ENCODE results near the gene AGAP2. TPM values are rescaled to one million over a fixed set of nuclear protein-coding genes. Genes with fewer than 3 reads are reported as not detected.

The AGAP2 gene
- total and polyA plus RNA-seq, 12 donors = 0.50 to 8.1 (median 2.1) TPM

DNA sequence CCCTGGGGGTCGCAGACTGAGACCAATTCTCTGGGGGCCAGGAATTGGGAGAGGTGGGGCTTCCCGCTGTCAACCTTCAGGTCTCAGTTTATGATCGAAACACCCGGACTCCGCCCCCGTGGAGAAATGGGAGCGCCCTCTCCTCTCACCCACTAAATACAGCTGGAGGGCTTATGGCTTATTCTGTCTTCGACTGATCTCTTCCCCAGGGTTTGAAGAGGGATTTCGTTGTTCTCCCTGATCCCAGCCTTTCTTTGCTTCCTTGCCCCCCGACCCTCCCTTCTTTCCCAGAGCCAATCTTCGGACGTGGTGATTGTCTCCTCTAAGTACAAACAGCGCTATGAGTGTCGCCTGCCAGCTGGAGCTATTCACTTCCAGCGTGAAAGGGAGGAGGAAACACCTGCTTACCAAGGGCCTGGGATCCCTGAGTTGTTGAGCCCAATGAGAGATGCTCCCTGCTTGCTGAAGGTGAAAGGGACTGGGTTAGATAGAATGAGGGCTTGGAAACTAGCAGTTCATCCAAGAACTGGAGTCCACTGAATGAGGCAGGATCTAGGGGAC lies 44.0 kb downstream of the AGAP2 start:
- no peaks in the 10 kb centered on the region for H3K9me3 ChIP-seq (replicated peaks in 1 of 3)
- peaks cover 0 to 26% of the 10 kb centered on the region in 2 donors for H3K36me3 ChIP-seq (replicated peaks in 1 of 2)
- intact Hi-C loops (cut with DNase I) = no loop called here
- 1 to 2% (median 1%) methylated on average over 14 to 15 of the region's 15 CpGs for WGBS, 4 donors
- DNase-seq = peak in 1 of 7 donors; percentile 9
- peak overlapping the region; percentile 67 to 85 (median 82) for H3K4me3 ChIP-seq
- TF ChIP-seq, protein P1, sequence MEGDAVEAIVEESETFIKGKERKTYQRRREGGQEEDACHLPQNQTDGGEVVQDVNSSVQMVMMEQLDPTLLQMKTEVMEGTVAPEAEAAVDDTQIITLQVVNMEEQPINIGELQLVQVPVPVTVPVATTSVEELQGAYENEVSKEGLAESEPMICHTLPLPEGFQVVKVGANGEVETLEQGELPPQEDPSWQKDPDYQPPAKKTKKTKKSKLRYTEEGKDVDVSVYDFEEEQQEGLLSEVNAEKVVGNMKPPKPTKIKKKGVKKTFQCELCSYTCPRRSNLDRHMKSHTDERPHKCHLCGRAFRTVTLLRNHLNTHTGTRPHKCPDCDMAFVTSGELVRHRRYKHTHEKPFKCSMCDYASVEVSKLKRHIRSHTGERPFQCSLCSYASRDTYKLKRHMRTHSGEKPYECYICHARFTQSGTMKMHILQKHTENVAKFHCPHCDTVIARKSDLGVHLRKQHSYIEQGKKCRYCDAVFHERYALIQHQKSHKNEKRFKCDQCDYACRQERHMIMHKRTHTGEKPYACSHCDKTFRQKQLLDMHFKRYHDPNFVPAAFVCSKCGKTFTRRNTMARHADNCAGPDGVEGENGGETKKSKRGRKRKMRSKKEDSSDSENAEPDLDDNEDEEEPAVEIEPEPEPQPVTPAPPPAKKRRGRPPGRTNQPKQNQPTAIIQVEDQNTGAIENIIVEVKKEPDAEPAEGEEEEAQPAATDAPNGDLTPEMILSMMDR (IDR thresholded peaks at IDR 0.05) = no peak
- no peak for TF ChIP-seq POLR2A (IDR thresholded peaks at IDR 0.05)
- H3K27me3 ChIP-seq = peaks cover 2% of the 10 kb centered on the region
- H3K4me1 ChIP-seq (replicated peaks in 1 of 2) = peaks cover 8% of the 10 kb centered on the region in 2 donors
- peak overlapping the region in 4 of 5 donors; percentile 41 to 83 (median 70) for H3K27ac ChIP-seq

DNA sequence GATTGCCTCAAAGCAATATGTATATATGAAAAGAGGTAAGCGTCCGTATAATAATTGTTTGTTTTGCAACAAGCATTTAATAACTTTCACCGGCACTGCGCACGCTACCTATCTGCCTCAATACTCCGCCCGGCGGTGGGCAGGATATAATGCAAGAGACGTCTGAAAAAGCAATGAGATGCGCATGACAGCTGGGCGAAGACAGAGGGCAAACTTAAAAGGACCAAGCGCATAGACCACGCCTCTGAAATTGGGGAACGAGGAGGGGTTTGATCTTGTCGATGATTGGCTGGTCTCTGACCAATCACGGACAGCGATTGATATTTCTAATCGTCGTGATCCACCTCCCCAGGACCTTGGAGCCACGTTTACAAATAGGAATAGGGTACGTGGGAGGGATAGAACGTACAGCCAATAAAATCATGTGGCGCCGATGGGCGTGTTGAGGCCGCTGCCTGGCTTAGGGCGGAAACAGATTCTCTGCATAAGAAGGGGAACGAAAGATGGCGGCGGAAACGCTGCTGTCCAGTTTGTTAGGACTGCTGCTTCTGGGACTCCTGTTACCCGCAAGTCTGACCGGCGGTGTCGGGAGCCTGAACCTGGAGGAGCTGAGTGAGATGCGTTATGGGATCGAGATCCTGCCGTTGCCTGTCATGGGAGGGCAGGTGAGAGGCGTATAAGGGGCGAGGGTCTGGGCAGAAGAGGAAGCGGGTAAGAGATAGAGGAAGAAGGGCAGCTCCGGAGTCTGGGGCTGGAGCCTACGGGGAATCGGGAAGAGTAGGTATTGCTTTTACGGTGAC lies 44.7 kb downstream of the AGAP2 start, which contains the start of gene OS9:
Gene OS9 (plus strand): TSS at position 474 of the 800 bp plus-strand sequence. CDS start 30 bp downstream, at position 504.
- 0 to 1% (median 0%) methylated on average over 34 to 45 of the region's 45 CpGs for WGBS, 4 donors
- TF ChIP-seq, protein P1 (IDR thresholded peaks at IDR 0.05) = peak; percentile 61 to 91 (median 84)
- TF ChIP-seq POLR2A (IDR thresholded peaks at IDR 0.05) = peak; percentile 74 to 87
- Histone ChIP-seq H3K27me3 (peaks cover 6% of the 10 kb centered on the region), H3K27ac (peak within 1 kb of the TSS in 4 of 5 donors; percentile 41 to 83 (median 70)), H3K4me1 (replicated peaks in 1 of 2) (peaks cover 8% of the 10 kb centered on the region in 2 donors), H3K9me3 (replicated peaks in 1 of 3) (no peaks in the 10 kb centered on the region), H3K36me3 (replicated peaks in 1 of 2) (peaks cover 0 to 26% of the 10 kb centered on the region in 2 donors), H3K4me3 (peak within 1 kb of the TSS; percentile 67 to 85 (median 82))
- DNase-seq = peak; percentile 96 to 100 (median 99)
- intact Hi-C loops (cut with DNase I) = no loop called here

DNA sequence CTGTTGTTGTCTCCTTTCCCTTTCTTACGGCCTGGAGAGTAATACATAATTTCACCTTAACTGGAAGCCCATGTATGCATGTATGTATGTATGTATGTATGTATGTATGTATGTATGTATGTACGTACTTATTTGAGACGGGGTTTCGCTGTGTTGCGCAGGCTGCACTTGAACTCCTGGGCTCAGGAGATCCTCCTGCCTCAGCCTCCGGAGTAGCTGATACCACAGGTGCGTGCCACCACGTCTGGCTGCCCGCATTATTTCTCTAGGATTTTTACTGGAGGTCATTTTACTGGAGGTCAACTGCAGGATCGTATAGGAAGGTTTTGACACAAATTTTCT lies 45.3 kb downstream of the AGAP2 start:
- no peak for TF ChIP-seq POLR2A (IDR thresholded peaks at IDR 0.05)
- TF ChIP-seq, protein P1 (IDR thresholded peaks at IDR 0.05) = no peak
- H3K27ac ChIP-seq = no peak overlapping the region
- DNase-seq = peak in 1 of 7 donors; percentile 23
- H3K4me3 ChIP-seq = peak overlapping the region in 1 of 4 donors; percentile 16
- H3K27me3 ChIP-seq = peaks cover 6% of the 10 kb centered on the region
- intact Hi-C loops (cut with DNase I) = no loop called here
- peaks cover 0 to 24% of the 10 kb centered on the region in 2 donors for H3K36me3 ChIP-seq (replicated peaks in 1 of 2)
- 42 to 49% (median 47%) methylated on average over 9 to 10 of the region's 10 CpGs for WGBS, 4 donors
- peaks cover 8% of the 10 kb centered on the region in 2 donors for H3K4me1 ChIP-seq (replicated peaks in 1 of 2)
- no peaks in the 10 kb centered on the region for H3K9me3 ChIP-seq (replicated peaks in 1 of 3)

DNA sequence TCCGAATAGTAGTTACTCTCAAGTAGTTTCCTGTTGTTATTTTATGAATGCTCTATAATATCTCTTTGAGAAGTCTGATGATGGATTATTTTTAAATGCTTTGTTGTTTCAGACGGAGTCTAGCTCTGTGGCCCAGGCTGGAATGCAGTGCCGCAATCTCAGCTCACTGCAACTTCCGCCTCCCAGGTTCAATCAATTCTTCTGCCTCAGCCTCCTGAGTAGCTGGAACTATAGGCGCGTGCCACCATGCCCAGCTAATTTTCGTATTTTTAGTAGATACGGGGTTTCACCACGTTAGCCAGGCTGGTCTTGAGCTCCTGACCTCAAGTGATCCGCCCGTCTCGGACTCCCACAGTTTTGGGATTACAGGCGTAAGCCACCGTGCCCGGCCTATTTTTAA lies 46.0 kb downstream of the AGAP2 start:
- no peaks in the 10 kb centered on the region for H3K9me3 ChIP-seq (replicated peaks in 1 of 3)
- intact Hi-C loops (cut with DNase I) = no loop called here
- H3K27ac ChIP-seq = no peak overlapping the region
- H3K36me3 ChIP-seq (replicated peaks in 1 of 2) = peaks cover 0 to 19% of the 10 kb centered on the region in 2 donors
- peaks cover 12% of the 10 kb centered on the region for H3K27me3 ChIP-seq
- TF ChIP-seq, protein P1 (IDR thresholded peaks at IDR 0.05) = no peak
- TF ChIP-seq POLR2A (IDR thresholded peaks at IDR 0.05) = no peak
- peaks cover 8% of the 10 kb centered on the region in 2 donors for H3K4me1 ChIP-seq (replicated peaks in 1 of 2)
- WGBS, 4 donors = 89 to 92% (median 91%) methylated on average over 15 of the region's 15 CpGs
- H3K4me3 ChIP-seq = no peak overlapping the region
- no peak for DNase-seq
